Esophagus muscularis mucosa (tissue), 3 donors: Measurements from ENCODE around the gene ADAM10.

Experiments used
- POLR2A ChIP-seq: fragments of 450-650 bp; IDR thresholded peaks from one replicate; pipeline ENCODE4 v1.6.1; 2017; ENCODE audit warnings: antibody characterized with exemption, moderate library complexity, mild to moderate bottlenecking, low read depth
- POLR2AphosphoS5 ChIP-seq, 2 donors: sonication (generic); formaldehyde crosslinking; IDR thresholded peaks; one replicate each; pipeline ENCODE4 v1.6.1; 2017; ENCODE audit warnings: antibody characterized with exemption in 2 of 2
- TF ChIP-seq, protein P1 (sequence below), 3 experiments: fragments of 200-600 bp in 2 of 3; fragments of 450-650 bp in 1 of 3; sonication (generic) in 2 of 3; IDR thresholded peaks; one replicate each; pipeline ENCODE4 v1.5.1; 2017 to 2019; ENCODE audit warnings: antibody characterized with exemption in 3 of 3, mild to moderate bottlenecking in 2 of 3, moderate library complexity in 1 of 3

DNA sequence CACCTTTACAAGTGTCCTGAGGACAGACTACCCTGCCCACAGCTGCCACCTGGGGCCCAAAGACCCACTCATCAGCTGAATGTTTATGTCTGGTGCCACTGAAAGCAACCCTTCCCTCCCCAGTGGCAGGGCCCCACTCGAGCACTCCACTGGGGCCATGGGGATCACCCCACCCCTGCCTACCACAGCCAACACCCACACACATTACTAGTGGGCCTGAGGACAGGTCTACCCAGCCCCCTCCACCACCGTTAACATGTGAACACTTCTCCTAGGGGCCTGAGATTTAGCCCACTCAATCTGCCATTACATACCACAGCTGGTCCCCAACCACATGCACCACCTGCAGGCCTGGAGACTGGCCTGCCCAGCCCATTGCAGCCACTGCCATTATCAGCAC, 52.3 kb downstream of the ADAM10 start:
- no peak for TF ChIP-seq POLR2A
- TF ChIP-seq, protein P1, sequence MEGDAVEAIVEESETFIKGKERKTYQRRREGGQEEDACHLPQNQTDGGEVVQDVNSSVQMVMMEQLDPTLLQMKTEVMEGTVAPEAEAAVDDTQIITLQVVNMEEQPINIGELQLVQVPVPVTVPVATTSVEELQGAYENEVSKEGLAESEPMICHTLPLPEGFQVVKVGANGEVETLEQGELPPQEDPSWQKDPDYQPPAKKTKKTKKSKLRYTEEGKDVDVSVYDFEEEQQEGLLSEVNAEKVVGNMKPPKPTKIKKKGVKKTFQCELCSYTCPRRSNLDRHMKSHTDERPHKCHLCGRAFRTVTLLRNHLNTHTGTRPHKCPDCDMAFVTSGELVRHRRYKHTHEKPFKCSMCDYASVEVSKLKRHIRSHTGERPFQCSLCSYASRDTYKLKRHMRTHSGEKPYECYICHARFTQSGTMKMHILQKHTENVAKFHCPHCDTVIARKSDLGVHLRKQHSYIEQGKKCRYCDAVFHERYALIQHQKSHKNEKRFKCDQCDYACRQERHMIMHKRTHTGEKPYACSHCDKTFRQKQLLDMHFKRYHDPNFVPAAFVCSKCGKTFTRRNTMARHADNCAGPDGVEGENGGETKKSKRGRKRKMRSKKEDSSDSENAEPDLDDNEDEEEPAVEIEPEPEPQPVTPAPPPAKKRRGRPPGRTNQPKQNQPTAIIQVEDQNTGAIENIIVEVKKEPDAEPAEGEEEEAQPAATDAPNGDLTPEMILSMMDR (IDR thresholded peaks at IDR 0.05): no peak
- no peak for TF ChIP-seq POLR2AphosphoS5 (IDR thresholded peaks at IDR 0.05)
